Neural cell (in vitro differentiated cells): ENCODE measurements around the gene GTF2A1. TPM values are rescaled to one million over a fixed set of nuclear protein-coding genes. Genes with fewer than 3 reads are reported as not detected.

Source experiments
- H2AFZ ChIP-seq: fragments of 200-600, 300-800 bp; sonication (generic), shearing (Covaris generic); 2 replicates; pipeline ENCODE4 v1.6.0; 2014; ENCODE audit warnings: low read depth, mild to moderate bottlenecking, antibody characterized with exemption, low read length, moderate library complexity
- H3F3A ChIP-seq: fragments of 200-600 bp; shearing (Covaris generic); 2 replicates; pipeline ENCODE4 v1.6.1; 2016; ENCODE audit warnings: mild to moderate bottlenecking, moderate library complexity, mixed read lengths, antibody characterized with exemption, low read length; ENCODE audit not compliant: insufficient read depth, poor library complexity, severe bottlenecking
- H3K27ac ChIP-seq: fragments of 200-600, 300-800 bp; sonication (generic), shearing (Covaris generic); 2 replicates; pipeline ENCODE4 v1.5.1; 2014; ENCODE audit warnings: mild to moderate bottlenecking, low read length, moderate library complexity
- H3K27me3 ChIP-seq: fragments of 300-800, 200-600 bp; sonication (generic), shearing (Covaris generic); 2 replicates; pipeline ENCODE4 v1.6.0; 2014; ENCODE audit warnings: mild to moderate bottlenecking, low read depth, low read length, moderate library complexity; ENCODE audit not compliant: insufficient read depth
- H3K36me3 ChIP-seq: fragments of 300-800, 200-600 bp; sonication (generic), shearing (Covaris generic); 2 replicates; pipeline ENCODE4 v1.5.1; 2014; ENCODE audit warnings: mild to moderate bottlenecking, antibody characterized with exemption, low read length, moderate library complexity; ENCODE audit not compliant: insufficient read depth
- H3K4me2 ChIP-seq: fragments of 300-800, 200-600 bp; sonication (generic), shearing (Covaris generic); 2 replicates; pipeline ENCODE4 v1.6.0; 2014; ENCODE audit warnings: mild to moderate bottlenecking, low read length
- H3K4me3 ChIP-seq: fragments of 300-800, 200-600 bp; sonication (generic), shearing (Covaris generic); 2 replicates; pipeline ENCODE4 v1.5.1; 2014; ENCODE audit warnings: mild to moderate bottlenecking, low read length, moderate library complexity
- H3K79me2 ChIP-seq: fragments of 200-600 bp; shearing (Covaris generic); replicated peaks from 2 replicates; pipeline ENCODE4 v1.6.0; 2014; ENCODE audit warnings: mild to moderate bottlenecking, low read length, moderate library complexity; ENCODE audit not compliant: insufficient read depth
- H3K9ac ChIP-seq: fragments of 300-800, 200-600 bp; sonication (generic), shearing (Covaris generic); 2 replicates; pipeline ENCODE4 v1.6.1; 2016; ENCODE audit warnings: mild to moderate bottlenecking, low read length, mixed read lengths
- H3K9me2 ChIP-seq: fragments of 200-600 bp; shearing (Covaris generic); 2 replicates; pipeline ENCODE4 v1.6.1; 2016; ENCODE audit warnings: mild to moderate bottlenecking, low read length, mixed read lengths; ENCODE audit not compliant: insufficient read depth
- H3K9me3 ChIP-seq: fragments of 200-600, 300-800 bp; sonication (generic), shearing (Covaris generic); 2 replicates; pipeline ENCODE4 v1.6.1; 2016; ENCODE audit warnings: mild to moderate bottlenecking, mixed run types, low read length, moderate library complexity, mixed read lengths
- H4K20me1 ChIP-seq: fragments of 200-600 bp; shearing (Covaris generic); 2 replicates; pipeline ENCODE4 v1.6.1; 2016; ENCODE audit warnings: mild to moderate bottlenecking, mixed run types; ENCODE audit not compliant: insufficient read depth
- EP300 ChIP-seq: fragments of 450-650 bp; conservative IDR thresholded peaks from 2 replicates; pipeline ENCODE4 v1.6.1; 2014; ENCODE audit warnings: antibody characterized with exemption, mild to moderate bottlenecking, moderate library complexity; ENCODE audit not compliant: poor library complexity, severe bottlenecking
- EZH2 ChIP-seq: fragments of 200-600, 300-800 bp; shearing (Covaris generic), sonication (generic); IDR thresholded peaks from 2 replicates; pipeline ENCODE4 v1.6.1; 2014; ENCODE audit warnings: antibody characterized with exemption, low read length, borderline replicate concordance, mild to moderate bottlenecking; ENCODE audit not compliant: insufficient read depth, poor library complexity, severe bottlenecking
- MXI1 ChIP-seq: fragments of 450-650 bp; conservative IDR thresholded peaks from 2 replicates; pipeline ENCODE4 v1.6.1; 2014; ENCODE audit warnings: antibody characterized with exemption, mild to moderate bottlenecking; ENCODE audit not compliant: poor library complexity, severe bottlenecking
- POLR2AphosphoS5 ChIP-seq: IDR thresholded peaks from 2 replicates; pipeline ENCODE4 v1.6.1; 2012
- RAD21 ChIP-seq: fragments of 450-650 bp; conservative IDR thresholded peaks from 2 replicates; pipeline ENCODE4 v1.6.1; 2014; ENCODE audit warnings: antibody characterized with exemption, mild to moderate bottlenecking, moderate library complexity
- SMC3 ChIP-seq: fragments of 450-650 bp; conservative IDR thresholded peaks from 2 replicates; pipeline ENCODE4 v1.6.1; 2014; ENCODE audit warnings: antibody characterized with exemption, mild to moderate bottlenecking, moderate library complexity; ENCODE audit not compliant: poor library complexity
- TAF1 ChIP-seq: IDR thresholded peaks from 2 replicates; pipeline ENCODE4 v1.6.1; 2012; ENCODE audit warnings: low read depth
- polyA plus RNA-seq: library from polyadenylated mRNA; depleted of rRNA; stranded (reverse); fragments of >200 nt; gene quantifications from 2 replicates; pipeline ENCODE4 v1.2.3, GENCODE V29; 2014
- TF ChIP-seq, protein P1 (sequence below): IDR thresholded peaks from 2 replicates; pipeline ENCODE4 v1.6.1; 2012; ENCODE audit warnings: borderline replicate concordance
- TF ChIP-seq, protein P2 (sequence below): fragments of 450-650 bp; IDR thresholded peaks from 2 replicates; pipeline ENCODE4 v1.5.1; 2014; ENCODE audit warnings: antibody characterized with exemption, mild to moderate bottlenecking, moderate library complexity; ENCODE audit not compliant: poor library complexity, severe bottlenecking

Gene GTF2A1
- polyA plus RNA-seq, 1 donor from 2014 or later: 37.3 TPM

DNA sequence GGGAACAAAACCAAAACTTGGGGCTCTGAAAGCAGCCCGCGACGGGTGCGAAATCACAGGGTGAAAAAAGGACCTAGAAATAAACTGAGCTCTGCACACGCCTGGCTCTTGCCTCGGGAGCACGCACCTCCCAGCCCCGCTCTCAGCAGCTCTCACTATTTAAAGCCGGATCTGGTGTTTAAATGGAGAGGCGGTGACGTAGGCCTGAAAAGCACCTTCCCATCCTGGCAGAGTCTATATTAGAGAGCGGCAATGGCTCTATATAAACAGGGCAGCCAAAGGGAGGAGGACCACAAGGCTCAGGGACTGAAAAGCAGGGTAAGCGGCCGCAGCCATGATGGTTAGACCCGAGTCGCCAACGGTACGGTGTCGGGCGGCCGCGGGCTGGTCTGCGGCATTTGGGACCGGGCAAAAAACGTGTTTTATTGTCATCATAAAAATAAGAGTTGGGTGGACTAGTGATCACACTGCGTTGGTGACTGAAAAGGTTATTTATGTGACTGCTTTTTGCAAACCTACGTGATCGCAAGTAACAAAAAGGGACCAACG is 1.5 kb downstream of the GTF2A1 start:
- H3K9me2 ChIP-seq: no peaks in the 10 kb centered on the region
- H3K36me3 ChIP-seq: peaks cover 10% of the 10 kb centered on the region
- no peaks in the 10 kb centered on the region for H4K20me1 ChIP-seq
- H3K9me3 ChIP-seq: no peaks in the 10 kb centered on the region
- TF ChIP-seq TAF1 (peak; percentile 99), EP300 (peak; percentile 48), SMC3 (peak; percentile 45), POLR2AphosphoS5 (peak; percentile 96), MXI1 (peak; percentile 96), RAD21 (peak; percentile 41), EZH2 (no peak)
- TF ChIP-seq, protein P1, sequence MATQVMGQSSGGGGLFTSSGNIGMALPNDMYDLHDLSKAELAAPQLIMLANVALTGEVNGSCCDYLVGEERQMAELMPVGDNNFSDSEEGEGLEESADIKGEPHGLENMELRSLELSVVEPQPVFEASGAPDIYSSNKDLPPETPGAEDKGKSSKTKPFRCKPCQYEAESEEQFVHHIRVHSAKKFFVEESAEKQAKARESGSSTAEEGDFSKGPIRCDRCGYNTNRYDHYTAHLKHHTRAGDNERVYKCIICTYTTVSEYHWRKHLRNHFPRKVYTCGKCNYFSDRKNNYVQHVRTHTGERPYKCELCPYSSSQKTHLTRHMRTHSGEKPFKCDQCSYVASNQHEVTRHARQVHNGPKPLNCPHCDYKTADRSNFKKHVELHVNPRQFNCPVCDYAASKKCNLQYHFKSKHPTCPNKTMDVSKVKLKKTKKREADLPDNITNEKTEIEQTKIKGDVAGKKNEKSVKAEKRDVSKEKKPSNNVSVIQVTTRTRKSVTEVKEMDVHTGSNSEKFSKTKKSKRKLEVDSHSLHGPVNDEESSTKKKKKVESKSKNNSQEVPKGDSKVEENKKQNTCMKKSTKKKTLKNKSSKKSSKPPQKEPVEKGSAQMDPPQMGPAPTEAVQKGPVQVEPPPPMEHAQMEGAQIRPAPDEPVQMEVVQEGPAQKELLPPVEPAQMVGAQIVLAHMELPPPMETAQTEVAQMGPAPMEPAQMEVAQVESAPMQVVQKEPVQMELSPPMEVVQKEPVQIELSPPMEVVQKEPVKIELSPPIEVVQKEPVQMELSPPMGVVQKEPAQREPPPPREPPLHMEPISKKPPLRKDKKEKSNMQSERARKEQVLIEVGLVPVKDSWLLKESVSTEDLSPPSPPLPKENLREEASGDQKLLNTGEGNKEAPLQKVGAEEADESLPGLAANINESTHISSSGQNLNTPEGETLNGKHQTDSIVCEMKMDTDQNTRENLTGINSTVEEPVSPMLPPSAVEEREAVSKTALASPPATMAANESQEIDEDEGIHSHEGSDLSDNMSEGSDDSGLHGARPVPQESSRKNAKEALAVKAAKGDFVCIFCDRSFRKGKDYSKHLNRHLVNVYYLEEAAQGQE: peak; percentile 88
- TF ChIP-seq, protein P2, sequence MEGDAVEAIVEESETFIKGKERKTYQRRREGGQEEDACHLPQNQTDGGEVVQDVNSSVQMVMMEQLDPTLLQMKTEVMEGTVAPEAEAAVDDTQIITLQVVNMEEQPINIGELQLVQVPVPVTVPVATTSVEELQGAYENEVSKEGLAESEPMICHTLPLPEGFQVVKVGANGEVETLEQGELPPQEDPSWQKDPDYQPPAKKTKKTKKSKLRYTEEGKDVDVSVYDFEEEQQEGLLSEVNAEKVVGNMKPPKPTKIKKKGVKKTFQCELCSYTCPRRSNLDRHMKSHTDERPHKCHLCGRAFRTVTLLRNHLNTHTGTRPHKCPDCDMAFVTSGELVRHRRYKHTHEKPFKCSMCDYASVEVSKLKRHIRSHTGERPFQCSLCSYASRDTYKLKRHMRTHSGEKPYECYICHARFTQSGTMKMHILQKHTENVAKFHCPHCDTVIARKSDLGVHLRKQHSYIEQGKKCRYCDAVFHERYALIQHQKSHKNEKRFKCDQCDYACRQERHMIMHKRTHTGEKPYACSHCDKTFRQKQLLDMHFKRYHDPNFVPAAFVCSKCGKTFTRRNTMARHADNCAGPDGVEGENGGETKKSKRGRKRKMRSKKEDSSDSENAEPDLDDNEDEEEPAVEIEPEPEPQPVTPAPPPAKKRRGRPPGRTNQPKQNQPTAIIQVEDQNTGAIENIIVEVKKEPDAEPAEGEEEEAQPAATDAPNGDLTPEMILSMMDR: peak; percentile 11
- H3K79me2 ChIP-seq: peaks cover 45% of the 10 kb centered on the region
- H3K9ac ChIP-seq: peak overlapping the region; percentile 98
- H3K4me2 ChIP-seq: peak overlapping the region; percentile 92
- H3F3A ChIP-seq: peaks cover 11% of the 10 kb centered on the region
- H3K4me3 ChIP-seq: peak overlapping the region; percentile 88
- no peaks in the 10 kb centered on the region for H3K27me3 ChIP-seq
- peak overlapping the region; percentile 100 for H3K27ac ChIP-seq
- peak overlapping the region; percentile 52 for H2AFZ ChIP-seq

DNA sequence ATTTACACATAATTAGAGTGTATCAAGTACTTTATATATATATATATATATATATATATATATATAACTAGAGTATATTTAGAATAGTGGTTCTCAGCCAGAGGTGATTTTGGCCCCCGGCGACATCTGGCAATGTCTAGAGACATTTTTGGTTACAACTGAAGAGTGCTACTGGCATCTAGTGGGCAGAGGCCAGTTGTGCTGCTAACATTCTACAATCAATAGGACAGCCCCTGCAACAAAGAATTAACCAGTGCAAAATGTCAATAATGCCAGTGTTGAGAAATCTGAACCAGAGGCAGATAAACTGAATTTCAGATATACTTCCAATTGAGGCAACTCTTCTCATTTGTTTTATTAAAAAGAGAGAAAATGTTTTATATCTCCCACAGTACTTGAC is 8.9 kb downstream of the GTF2A1 start:
- Histone ChIP-seq H3F3A (no peaks in the 10 kb centered on the region), H3K36me3 (peaks cover 15% of the 10 kb centered on the region), H4K20me1 (no peaks in the 10 kb centered on the region), H3K9ac (no peak overlapping the region), H3K27me3 (no peaks in the 10 kb centered on the region), H3K4me2 (no peak overlapping the region), H3K9me2 (no peaks in the 10 kb centered on the region), H3K27ac (no peak overlapping the region), H3K9me3 (no peaks in the 10 kb centered on the region), H3K4me3 (no peak overlapping the region), H3K79me2 (peaks cover 48% of the 10 kb centered on the region), H2AFZ (no peak overlapping the region)
- TF ChIP-seq, protein P1: no peak
- TF ChIP-seq, protein P2: peak; percentile 38
- TF ChIP-seq RAD21: peak; percentile 41
- TF ChIP-seq MXI1: no peak
- peak; percentile 24 for TF ChIP-seq SMC3
